ENCODE measurements around the gene ELMO2.

ELMO2 gene

GRCh38 chr20:46350201-46350985 is 56.0 kb downstream of the ELMO2 start:
- Histone ChIP-seq H3K4me3 (ENCODE audit: insufficient read length, low read depth) (peak overlapping the region; percentile 5), H3K9ac (ENCODE audit: insufficient read length, low read depth) (peak overlapping the region; percentile 77), H3K4me1 (ENCODE audit: insufficient read depth, insufficient read length) (peaks cover 48% of the 10 kb centered on the region), H3K9me3 (ENCODE audit: insufficient read depth, low read length) (no peaks in the 10 kb centered on the region), H3K36me3 (ENCODE audit: insufficient read depth, insufficient read length, low read length) (peaks cover 44% of the 10 kb centered on the region), H3K27me3 (ENCODE audit: insufficient read depth, insufficient read length) (no peaks in the 10 kb centered on the region)
- DNase-seq (ENCODE audit: low read depth, low spot score) = peak; percentile 66
- TF ChIP-seq YY1 (IDR thresholded peaks at IDR 0.05; ENCODE audit: insufficient read depth, insufficient read length) = no peak
- TF ChIP-seq SUZ12 (IDR thresholded peaks at IDR 0.05; ENCODE audit: extremely low read depth, insufficient read depth, insufficient read length) = no peak
- no peak for TF ChIP-seq ZNF274 (IDR thresholded peaks at IDR 0.05; ENCODE audit: low read depth, low read length)

- H3K9me3 ChIP-seq (ENCODE audit: insufficient read depth, low read length) = no peaks in the 10 kb centered on the region
- H3K36me3 ChIP-seq (ENCODE audit: insufficient read depth, insufficient read length, low read length) = peaks cover 37% of the 10 kb centered on the region
- DNase-seq (ENCODE audit: low read depth, low spot score) = no peak
- TF ChIP-seq SUZ12 (IDR thresholded peaks at IDR 0.05; ENCODE audit: extremely low read depth, insufficient read depth, insufficient read length) = no peak
- no peak for TF ChIP-seq YY1 (IDR thresholded peaks at IDR 0.05; ENCODE audit: insufficient read depth, insufficient read length)
- TF ChIP-seq ZNF274 (IDR thresholded peaks at IDR 0.05; ENCODE audit: low read depth, low read length) = no peak
- peaks cover 42% of the 10 kb centered on the region for H3K4me1 ChIP-seq (ENCODE audit: insufficient read depth, insufficient read length)
- peak overlapping the region; percentile 77 for H3K9ac ChIP-seq (ENCODE audit: insufficient read length, low read depth)
- H3K27me3 ChIP-seq (ENCODE audit: insufficient read depth, insufficient read length) = peaks cover 3% of the 10 kb centered on the region
- no peak overlapping the region for H3K4me3 ChIP-seq (ENCODE audit: insufficient read length, low read depth)
Measured at GRCh38 chr20:46349742-46350056, 56.7 kb downstream of the ELMO2 start.

- TF ChIP-seq SUZ12 (IDR thresholded peaks at IDR 0.05; ENCODE audit: extremely low read depth, insufficient read depth, insufficient read length) (no peak), YY1 (IDR thresholded peaks at IDR 0.05; ENCODE audit: insufficient read depth, insufficient read length) (no peak), ZNF274 (IDR thresholded peaks at IDR 0.05; ENCODE audit: low read depth, low read length) (no peak)
- Histone ChIP-seq H3K9me3 (ENCODE audit: insufficient read depth, low read length) (no peaks in the 10 kb centered on the region), H3K36me3 (ENCODE audit: insufficient read depth, insufficient read length, low read length) (peaks cover 33% of the 10 kb centered on the region), H3K9ac (ENCODE audit: insufficient read length, low read depth) (no peak overlapping the region), H3K4me3 (ENCODE audit: insufficient read length, low read depth) (no peak overlapping the region), H3K4me1 (ENCODE audit: insufficient read depth, insufficient read length) (peaks cover 41% of the 10 kb centered on the region), H3K27me3 (ENCODE audit: insufficient read depth, insufficient read length) (peaks cover 4% of the 10 kb centered on the region)
- no peak for DNase-seq (ENCODE audit: low read depth, low spot score)
Measured at GRCh38 chr20:46349035-46349741, 57.2 kb downstream of the ELMO2 start.

GRCh38 chr20:46347841-46348803 is 58.3 kb downstream of the ELMO2 start:
- H3K9me3 ChIP-seq (ENCODE audit: insufficient read depth, low read length) = no peaks in the 10 kb centered on the region
- no peak for TF ChIP-seq ZNF274 (IDR thresholded peaks at IDR 0.05; ENCODE audit: low read depth, low read length)
- no peak for TF ChIP-seq SUZ12 (IDR thresholded peaks at IDR 0.05; ENCODE audit: extremely low read depth, insufficient read depth, insufficient read length)
- TF ChIP-seq YY1 (IDR thresholded peaks at IDR 0.05; ENCODE audit: insufficient read depth, insufficient read length) = no peak
- peak overlapping the region; percentile 23 for H3K9ac ChIP-seq (ENCODE audit: insufficient read length, low read depth)
- H3K4me3 ChIP-seq (ENCODE audit: insufficient read length, low read depth) = peak overlapping the region; percentile 9
- H3K36me3 ChIP-seq (ENCODE audit: insufficient read depth, insufficient read length, low read length) = peaks cover 25% of the 10 kb centered on the region
- H3K27me3 ChIP-seq (ENCODE audit: insufficient read depth, insufficient read length) = peaks cover 4% of the 10 kb centered on the region
- DNase-seq (ENCODE audit: low read depth, low spot score) = peak; percentile 52
- H3K4me1 ChIP-seq (ENCODE audit: insufficient read depth, insufficient read length) = peaks cover 43% of the 10 kb centered on the region

- H3K36me3 ChIP-seq (ENCODE audit: insufficient read depth, insufficient read length, low read length) = peaks cover 16% of the 10 kb centered on the region
- peaks cover 12% of the 10 kb centered on the region for H3K27me3 ChIP-seq (ENCODE audit: insufficient read depth, insufficient read length)
- H3K4me1 ChIP-seq (ENCODE audit: insufficient read depth, insufficient read length) = peaks cover 41% of the 10 kb centered on the region
Measured at GRCh38 chr20:46346770-46347169, 59.6 kb downstream of the ELMO2 start.

GRCh38 chr20:46344488-46345162 is 61.8 kb downstream of the ELMO2 start:
- peaks cover 21% of the 10 kb centered on the region for H3K4me1 ChIP-seq (ENCODE audit: insufficient read depth, insufficient read length)
- no peak overlapping the region for H3K9ac ChIP-seq (ENCODE audit: insufficient read length, low read depth)
- H3K4me3 ChIP-seq (ENCODE audit: insufficient read length, low read depth) = no peak overlapping the region
- TF ChIP-seq ZNF274 (IDR thresholded peaks at IDR 0.05; ENCODE audit: low read depth, low read length) (no peak), SUZ12 (IDR thresholded peaks at IDR 0.05; ENCODE audit: extremely low read depth, insufficient read depth, insufficient read length) (no peak), YY1 (IDR thresholded peaks at IDR 0.05; ENCODE audit: insufficient read depth, insufficient read length) (no peak)
- peaks cover 18% of the 10 kb centered on the region for H3K27me3 ChIP-seq (ENCODE audit: insufficient read depth, insufficient read length)
- no peaks in the 10 kb centered on the region for H3K9me3 ChIP-seq (ENCODE audit: insufficient read depth, low read length)
- no peak for DNase-seq (ENCODE audit: low read depth, low spot score)
- peaks cover 3% of the 10 kb centered on the region for H3K36me3 ChIP-seq (ENCODE audit: insufficient read depth, insufficient read length, low read length)

More at GRCh38 chr20:46346770-46347169, 59.6 kb downstream of the ELMO2 start:
- Histone ChIP-seq H3K4me3 (ENCODE audit: insufficient read length, low read depth) (no peak overlapping the region), H3K9ac (ENCODE audit: insufficient read length, low read depth) (no peak overlapping the region), H3K9me3 (ENCODE audit: insufficient read depth, low read length) (no peaks in the 10 kb centered on the region)
- no peak for DNase-seq (ENCODE audit: low read depth, low spot score)
- TF ChIP-seq ZNF274 (IDR thresholded peaks at IDR 0.05; ENCODE audit: low read depth, low read length) (no peak), YY1 (IDR thresholded peaks at IDR 0.05; ENCODE audit: insufficient read depth, insufficient read length) (no peak), SUZ12 (IDR thresholded peaks at IDR 0.05; ENCODE audit: extremely low read depth, insufficient read depth, insufficient read length) (no peak)
